ENCODE results near the gene CES3.

DNA sequence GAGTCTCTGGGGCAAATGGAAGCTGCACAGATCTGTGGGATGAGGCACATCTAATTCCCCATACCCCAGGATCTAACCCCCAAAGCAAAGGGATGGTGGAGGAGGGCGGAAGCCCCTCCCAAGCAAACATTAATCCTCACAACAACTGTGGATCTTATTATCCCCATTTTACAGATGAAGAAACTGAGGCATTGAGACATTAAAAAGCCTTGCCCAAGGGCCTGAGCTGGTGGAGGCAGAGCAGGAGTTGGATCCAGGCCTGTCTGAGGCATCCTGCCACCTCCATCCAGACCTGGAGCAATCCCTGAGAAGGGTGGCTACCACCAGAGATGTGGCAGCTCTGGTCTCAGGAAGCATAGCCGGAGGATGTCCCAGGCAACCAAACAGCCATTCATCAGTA, 50.2 kb downstream of the CES3 start:
- TF ChIP-seq, protein P1, sequence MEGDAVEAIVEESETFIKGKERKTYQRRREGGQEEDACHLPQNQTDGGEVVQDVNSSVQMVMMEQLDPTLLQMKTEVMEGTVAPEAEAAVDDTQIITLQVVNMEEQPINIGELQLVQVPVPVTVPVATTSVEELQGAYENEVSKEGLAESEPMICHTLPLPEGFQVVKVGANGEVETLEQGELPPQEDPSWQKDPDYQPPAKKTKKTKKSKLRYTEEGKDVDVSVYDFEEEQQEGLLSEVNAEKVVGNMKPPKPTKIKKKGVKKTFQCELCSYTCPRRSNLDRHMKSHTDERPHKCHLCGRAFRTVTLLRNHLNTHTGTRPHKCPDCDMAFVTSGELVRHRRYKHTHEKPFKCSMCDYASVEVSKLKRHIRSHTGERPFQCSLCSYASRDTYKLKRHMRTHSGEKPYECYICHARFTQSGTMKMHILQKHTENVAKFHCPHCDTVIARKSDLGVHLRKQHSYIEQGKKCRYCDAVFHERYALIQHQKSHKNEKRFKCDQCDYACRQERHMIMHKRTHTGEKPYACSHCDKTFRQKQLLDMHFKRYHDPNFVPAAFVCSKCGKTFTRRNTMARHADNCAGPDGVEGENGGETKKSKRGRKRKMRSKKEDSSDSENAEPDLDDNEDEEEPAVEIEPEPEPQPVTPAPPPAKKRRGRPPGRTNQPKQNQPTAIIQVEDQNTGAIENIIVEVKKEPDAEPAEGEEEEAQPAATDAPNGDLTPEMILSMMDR (IDR thresholded peaks at IDR 0.05): no peak
- TF ChIP-seq POLR2A (IDR thresholded peaks at IDR 0.05): no peak
